CD4-positive, alpha-beta T cell (primary cell): ENCODE results near the gene KLK4. TPM values are rescaled to one million over a fixed set of nuclear protein-coding genes. Genes with fewer than 3 reads are reported as not detected.

Experiments used
- ATAC-seq: fragments of 200-7000 bp; cut with Tn5 transposase; one replicate; pipeline ENCODE4 v1.10.0; 2022; ENCODE audit warnings: mild to moderate bottlenecking; ENCODE audit not compliant: poor library complexity
- CTCF ChIA-PET: fragments of 350-600 bp; sonication (Branson Sonifier 250); formaldehyde crosslinking; loops from one replicate; lab custom pipeline; 2021; ENCODE audit warnings: antibody characterized with exemption, inconsistent platforms; lab: Charles Lee
- POLR2A ChIA-PET: fragments of 350-600 bp; sonication (Branson Sonifier 250); formaldehyde crosslinking; loops from one replicate; lab custom pipeline; 2021; ENCODE audit warnings: antibody characterized with exemption, inconsistent platforms; lab: Charles Lee
- DNase-seq, 14 experiments: peaks; one replicate each; pipeline ENCODE4 v3.0.0-alpha.2; 2013 to 2020; ENCODE audit warnings: mixed read lengths in 2 of 14
- H3K27ac ChIP-seq, 2 donors: one replicate each; pipeline versions ENCODE4 v1.5.1 to v1.7.0; 2013; ENCODE audit warnings: low read length in 2 of 2, low read depth in 1 of 2, mild to moderate bottlenecking in 1 of 2
- H3K27me3 ChIP-seq, 2 experiments: 1 replicate in 1 of 2; 2 replicates in 1 of 2; pipeline versions ENCODE4 v1.6.1 to v1.7.0; 2013; ENCODE audit warnings: low read length in 2 of 2, control low read depth in 1 of 2, mild to moderate bottlenecking in 1 of 2, moderate library complexity in 1 of 2; ENCODE audit not compliant: insufficient read depth in 2 of 2, control insufficient read depth in 1 of 2
- H3K36me3 ChIP-seq: one replicate; pipeline ENCODE4 v1.6.1; 2013; ENCODE audit warnings: low read length, control low read depth; ENCODE audit not compliant: insufficient read depth
- H3K4me1 ChIP-seq: one replicate; pipeline ENCODE4 v1.6.1; 2013; ENCODE audit warnings: low read length, control low read depth; ENCODE audit not compliant: insufficient read depth
- H3K4me3 ChIP-seq: one replicate; pipeline ENCODE4 v1.5.1; 2013; ENCODE audit warnings: mild to moderate bottlenecking, low read length, moderate library complexity
- H3K9me3 ChIP-seq, 2 experiments: 1 replicate in 1 of 2; 2 replicates in 1 of 2; pipeline versions ENCODE4 v1.6.1 to v1.7.0; 2013; ENCODE audit warnings: low read length in 2 of 2, mild to moderate bottlenecking in 2 of 2, control low read depth in 1 of 2, moderate library complexity in 1 of 2; ENCODE audit not compliant: control insufficient read depth in 1 of 2, insufficient read depth in 1 of 2
- H3K27ac Mint-ChIP-seq: one replicate; pipeline ENCODE4 v1.8.0; 2020; ENCODE audit warnings: mixed read lengths
- H3K27me3 Mint-ChIP-seq: one replicate; pipeline ENCODE4 v1.8.0; 2021; ENCODE audit warnings: mixed read lengths
- H3K36me3 Mint-ChIP-seq: one replicate; pipeline ENCODE4 v1.8.0; 2021; ENCODE audit warnings: low read depth, mixed read lengths
- H3K4me1 Mint-ChIP-seq: one replicate; pipeline ENCODE4 v1.8.0; 2021; ENCODE audit warnings: low read depth, mixed read lengths
- H3K4me3 Mint-ChIP-seq: one replicate; pipeline ENCODE4 v1.8.0; 2020; ENCODE audit warnings: mild to moderate bottlenecking, mixed read lengths
- H3K9me3 Mint-ChIP-seq: one replicate; pipeline ENCODE4 v1.8.0; 2020; ENCODE audit warnings: mixed read lengths
- CTCF ChIP-seq: fragments of 200-600 bp; IDR thresholded peaks from one replicate; pipeline ENCODE4 v1.8.0; 2022; ENCODE audit warnings: antibody characterized with exemption, mild to moderate bottlenecking
- intact Hi-C, 2 experiments: fragments of 100-400 bp; cut with DNase I in 1 of 2; cut with micrococcal nuclease in 1 of 2; formaldehyde crosslinking; loops; one replicate each; pipeline versions ENCODE4 v1.15.1 to v1.9.0; 2023 to 2025; cut with DNase I, micrococcal nuclease
- total RNA-seq, 174 experiments: library from RNA in 2 of 174; stranded (reverse) in 2 of 174; gene quantifications; one replicate each; pipeline ENCODE4 v1.2.3 and lab custom pipeline; 2021 to 2026

The KLK4 gene
- total RNA-seq, 2 experiments from 2014 or later, result not detected

GRCh38 chr19:50952910-50953309 lies 41.7 kb upstream of the KLK4 start, which contains the start of gene KLK5:
Gene KLK5 (minus strand): TSS chr19:50953038. CDS start chr19:50952657, 381 bp downstream.
- Histone ChIP-seq H3K27me3 (peaks cover 9 to 11% of the 10 kb centered on the region in 2 experiments), H3K4me3 (no peak within 1 kb of the TSS), H3K36me3 (no peaks in the 10 kb centered on the region), H3K4me1 (no peaks in the 10 kb centered on the region), H3K9me3 (peaks cover 0 to 13% of the 10 kb centered on the region in 2 experiments), H3K27ac (no peak within 1 kb of the TSS)
- no peak for TF ChIP-seq CTCF
- ChIA-PET POLR2A (no interaction called here), CTCF (no interaction called here)
- Mint-ChIP-seq H3K9me3 (no peaks in the 10 kb centered on the region), H3K4me3 (no peak within 1 kb of the TSS), H3K27me3 (peaks cover 42% of the 10 kb centered on the region), H3K36me3 (no peaks in the 10 kb centered on the region), H3K27ac (no peak within 1 kb of the TSS), H3K4me1 (no peaks in the 10 kb centered on the region)
- no peak for DNase-seq
- ATAC-seq, result no peak
- intact Hi-C loops, result no loop called here

- Mint-ChIP-seq H3K36me3 (no peaks in the 10 kb centered on the region), H3K4me1 (no peaks in the 10 kb centered on the region), H3K4me3 (no peak overlapping the region), H3K27ac (no peak overlapping the region), H3K27me3 (peaks cover 38% of the 10 kb centered on the region), H3K9me3 (no peaks in the 10 kb centered on the region)
- POLR2A ChIA-PET, result no interaction called here
- Histone ChIP-seq H3K4me3 (no peak overlapping the region), H3K27me3 (peaks cover 3 to 5% of the 10 kb centered on the region in 2 experiments), H3K27ac (no peak overlapping the region), H3K4me1 (no peaks in the 10 kb centered on the region), H3K9me3 (peaks cover 0 to 13% of the 10 kb centered on the region in 2 experiments), H3K36me3 (no peaks in the 10 kb centered on the region)
- DNase-seq (no peak), ATAC-seq (no peak)
- no peak for TF ChIP-seq CTCF
- CTCF ChIA-PET, result no interaction called here
- intact Hi-C loops, result no loop called here
Observed at GRCh38 chr19:50949861-50950260, 38.7 kb upstream of the KLK4 start.

GRCh38 chr19:50947123-50947522 lies 35.9 kb upstream of the KLK4 start:
- peaks cover 0 to 13% of the 10 kb centered on the region in 2 experiments for H3K9me3 ChIP-seq
- no peak overlapping the region for H3K4me3 ChIP-seq
- no peak overlapping the region for H3K4me3 Mint-ChIP-seq
- intact Hi-C loops, result no loop called here
- no peaks in the 10 kb centered on the region for H3K4me1 ChIP-seq
- no peaks in the 10 kb centered on the region for H3K4me1 Mint-ChIP-seq
- CTCF ChIA-PET, result no interaction called here
- POLR2A ChIA-PET, result no interaction called here
- H3K27ac ChIP-seq, result no peak overlapping the region
- H3K9me3 Mint-ChIP-seq, result peaks cover 2% of the 10 kb centered on the region
- no peak for TF ChIP-seq CTCF
- no peak overlapping the region for H3K27ac Mint-ChIP-seq
- ATAC-seq (no peak), DNase-seq (no peak)
- H3K36me3 ChIP-seq, result no peaks in the 10 kb centered on the region
- H3K27me3 Mint-ChIP-seq, result peaks cover 35% of the 10 kb centered on the region
- H3K36me3 Mint-ChIP-seq, result no peaks in the 10 kb centered on the region
- peaks cover 3 to 4% of the 10 kb centered on the region in 2 experiments for H3K27me3 ChIP-seq
